GM19025 (cell line): ENCODE results near the gene NAALAD2.
"Not testable (repeated sequence)": the region's sequence is repeated elsewhere in the genome, so short reads cannot be mapped to it uniquely, and the experiment has no call there.

Experiments
- ATAC-seq: cut with Tn5 transposase; IDR thresholded peaks from one replicate; pipeline ENCODE4 v1.9.1; 2021; ENCODE audit warnings: mild to moderate bottlenecking, low read depth, moderate library complexity; ENCODE audit not compliant: unreplicated experiment

Gene NAALAD2

DNA sequence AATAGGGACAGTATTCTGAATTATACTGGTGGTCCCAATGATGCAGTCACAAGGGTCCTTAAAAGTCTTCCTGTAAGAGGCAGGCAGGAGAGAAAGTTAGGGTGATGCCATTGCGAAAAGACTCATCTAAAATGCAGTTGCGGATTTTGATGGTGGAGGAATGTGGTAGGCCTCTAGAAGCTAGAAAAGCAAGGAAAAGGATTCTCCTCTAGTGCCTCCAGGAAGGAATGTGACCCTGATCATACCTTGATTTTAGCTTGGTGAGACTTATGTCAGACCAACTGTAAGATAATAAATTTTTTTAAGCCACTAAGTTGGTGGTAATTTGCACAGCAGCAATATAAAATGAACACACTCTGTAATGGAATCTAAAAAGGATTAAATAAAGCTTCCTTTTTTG lies 54.5 kb downstream of the NAALAD2 start:
- no peak for ATAC-seq

DNA sequence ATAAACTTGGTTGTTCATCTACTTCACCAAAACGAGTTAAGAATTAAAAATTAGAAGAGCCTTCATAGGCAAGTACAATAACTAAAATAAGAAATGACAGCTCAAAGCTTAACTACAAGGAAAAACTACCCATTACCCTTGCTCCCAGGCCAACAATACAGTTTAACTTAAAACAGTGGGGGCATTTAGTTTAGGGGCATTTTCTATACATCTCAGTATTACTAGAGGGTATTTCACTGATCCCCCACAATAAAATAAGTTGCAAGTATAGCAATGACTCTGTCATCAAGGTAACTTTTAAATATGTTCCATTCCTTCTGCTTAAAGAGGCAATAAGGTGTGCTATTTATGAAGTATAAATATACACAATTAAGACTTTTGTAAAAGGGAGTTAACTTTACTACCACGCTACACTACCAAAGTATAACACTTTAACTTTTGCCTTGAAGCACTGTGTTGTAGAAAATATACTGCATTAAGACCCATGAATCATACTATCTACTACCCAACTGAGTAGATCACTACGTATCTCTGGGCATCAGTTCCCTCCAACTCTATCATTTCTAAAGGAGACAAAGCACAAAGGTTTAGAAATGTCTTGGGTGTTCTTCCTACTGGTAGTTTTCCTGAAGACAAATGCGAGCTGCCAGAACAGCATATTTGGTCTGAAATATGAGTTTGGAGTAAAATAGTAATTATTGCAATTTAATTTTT lies 58.6 kb downstream of the NAALAD2 start:
- no peak for ATAC-seq

DNA sequence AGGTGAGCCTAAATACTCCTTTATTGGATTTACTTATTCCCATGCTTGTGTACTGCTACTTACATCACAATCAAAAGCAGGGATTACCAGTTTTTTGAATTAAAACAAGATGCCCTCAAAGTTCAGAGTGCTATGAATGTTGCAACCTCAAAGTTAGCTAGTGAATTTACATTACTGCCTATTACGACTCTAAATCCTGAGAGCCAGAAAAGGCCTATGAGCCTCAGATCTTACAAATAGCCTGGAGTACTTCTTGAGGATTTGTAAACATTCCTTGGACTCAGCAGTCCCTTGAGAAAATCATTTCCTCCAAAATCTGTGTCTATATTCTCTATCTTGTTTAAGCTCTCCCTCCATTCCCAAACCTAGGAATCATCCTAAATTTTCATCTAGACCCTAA lies 62.9 kb downstream of the NAALAD2 start:
- ATAC-seq = no peak

DNA sequence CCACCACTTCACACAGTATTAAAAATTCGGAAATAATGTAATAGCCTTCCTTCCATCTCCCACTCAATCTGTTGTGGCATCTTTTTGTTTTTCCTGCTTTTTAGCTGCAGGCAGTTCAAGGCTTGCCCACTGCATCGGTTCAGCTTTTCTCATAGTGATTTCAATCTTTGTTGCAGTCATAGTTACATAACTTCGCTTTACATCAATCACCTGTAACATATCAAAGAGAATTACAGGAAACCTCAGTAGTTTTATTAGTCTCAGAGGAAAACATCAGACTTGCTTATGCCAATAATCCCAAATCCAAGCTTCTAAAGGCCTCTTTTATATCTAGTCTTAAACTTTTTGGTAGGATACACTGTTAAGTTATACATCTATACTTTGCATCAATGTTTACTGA lies 67.9 kb downstream of the NAALAD2 start:
- no peak for ATAC-seq

DNA sequence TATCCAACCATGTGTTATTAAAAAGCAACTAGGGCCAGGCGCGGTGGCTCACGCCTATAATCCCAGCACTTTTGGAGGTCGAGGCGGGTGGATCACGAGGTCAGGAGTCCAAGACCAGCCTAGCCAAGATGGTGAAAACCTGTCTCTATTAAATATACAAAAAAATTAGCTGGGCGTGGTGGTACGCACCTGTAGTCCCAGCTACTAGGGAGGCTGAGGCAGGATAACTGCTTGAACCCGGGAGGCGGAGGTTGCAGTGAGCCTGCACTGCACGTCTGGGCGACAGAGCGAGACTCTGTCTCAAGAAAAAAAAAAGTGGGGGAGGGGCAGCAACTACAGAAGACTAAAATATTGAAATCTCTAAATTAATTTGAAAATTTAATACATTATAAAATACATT lies 69.9 kb downstream of the NAALAD2 start:
- ATAC-seq = no peak

DNA sequence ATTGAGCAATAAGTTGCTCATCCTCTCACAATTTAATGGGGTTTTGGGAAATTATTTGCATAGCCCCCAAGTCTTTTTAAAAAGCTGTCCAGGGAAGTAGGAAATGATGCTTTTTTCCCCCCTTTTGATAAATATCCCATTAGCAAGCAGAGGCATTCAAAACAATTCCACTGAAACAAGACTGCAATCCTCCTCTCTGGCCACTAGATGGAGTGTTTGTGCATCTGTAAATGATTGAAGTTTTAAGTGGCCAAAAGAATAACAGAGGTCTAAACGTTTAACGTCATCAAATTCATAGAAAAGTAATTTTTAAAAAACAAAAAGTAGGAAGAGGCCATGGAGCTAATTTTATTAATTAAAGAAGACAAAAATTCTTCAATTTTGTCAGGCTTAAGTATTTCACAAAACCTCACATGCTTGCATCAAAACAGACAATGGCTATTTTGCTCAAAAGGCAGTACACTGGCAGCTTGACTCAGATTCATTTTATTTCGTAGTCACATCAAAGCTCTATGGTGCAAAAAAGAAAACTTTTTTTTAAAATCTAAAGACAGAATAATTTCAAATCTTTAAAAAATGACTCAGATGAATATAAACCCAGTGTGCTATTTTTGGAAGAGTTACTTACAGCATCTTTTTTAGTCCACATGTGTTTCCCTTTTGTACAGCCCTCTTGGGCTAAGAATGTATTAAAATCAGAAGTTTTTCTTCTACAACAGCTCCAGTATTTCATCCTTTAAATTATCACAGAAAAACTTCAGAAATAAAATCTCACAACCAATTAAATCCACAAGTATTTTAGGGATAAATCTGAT lies 70.6 kb downstream of the NAALAD2 start:
- ATAC-seq = peak; percentile 72

DNA sequence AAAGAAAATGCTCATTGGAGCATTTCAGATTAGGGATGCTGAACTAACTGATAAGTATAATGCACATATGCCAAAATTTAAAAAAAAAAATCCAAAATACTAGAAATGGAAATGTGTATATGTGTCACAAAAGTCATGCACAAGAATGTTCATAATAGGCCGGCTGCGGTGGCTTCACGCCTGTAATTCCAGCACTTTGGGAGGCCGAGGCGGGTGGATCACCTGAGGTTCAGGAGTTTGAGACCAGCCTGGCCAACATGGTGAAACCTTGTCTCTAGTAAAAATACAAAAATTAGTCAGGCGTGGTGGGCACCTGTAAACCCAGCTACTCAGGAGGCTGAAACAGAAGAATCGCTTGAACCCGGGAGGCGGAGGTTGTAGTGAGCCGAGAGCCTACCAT lies 73.5 kb downstream of the NAALAD2 start:
- not testable (repeated sequence) for ATAC-seq

DNA sequence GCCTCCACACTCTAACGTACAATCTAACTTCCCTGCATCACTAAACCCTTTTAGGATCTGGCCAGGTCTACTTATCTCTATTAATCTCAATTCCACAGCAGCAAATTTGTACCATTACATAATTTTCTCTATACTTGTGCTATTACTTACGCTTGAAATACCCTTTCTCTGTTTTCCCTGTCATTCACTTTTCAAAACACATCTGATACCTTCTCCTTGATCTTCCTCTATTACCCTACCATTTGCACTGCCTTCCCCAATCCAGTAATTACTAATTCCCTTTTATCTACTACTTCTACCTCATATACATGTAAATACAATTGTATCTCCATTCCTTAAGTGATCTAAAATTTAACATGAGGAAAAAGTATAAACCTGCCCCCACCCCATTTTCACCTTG lies 74.4 kb downstream of the NAALAD2 start:
- ATAC-seq = no peak

DNA sequence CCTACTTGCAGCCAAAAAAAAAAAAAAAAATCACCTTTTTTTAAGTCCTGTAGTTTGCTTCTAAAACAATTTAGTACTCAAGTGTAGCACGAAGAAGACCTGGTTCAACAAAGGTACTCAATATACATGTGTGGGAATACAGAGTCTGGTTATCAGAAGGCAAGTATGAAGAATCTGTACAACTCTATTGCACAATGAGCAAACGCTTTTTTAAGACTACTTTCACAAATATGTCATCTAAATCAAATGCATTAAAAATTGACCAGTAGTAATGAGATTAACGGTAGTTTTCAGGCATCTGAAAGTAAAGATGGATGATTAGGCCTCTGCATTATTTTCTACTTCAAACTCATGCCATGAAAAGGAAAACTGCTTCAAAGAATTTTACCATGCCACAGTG lies 78.9 kb downstream of the NAALAD2 start:
- no peak for ATAC-seq

DNA sequence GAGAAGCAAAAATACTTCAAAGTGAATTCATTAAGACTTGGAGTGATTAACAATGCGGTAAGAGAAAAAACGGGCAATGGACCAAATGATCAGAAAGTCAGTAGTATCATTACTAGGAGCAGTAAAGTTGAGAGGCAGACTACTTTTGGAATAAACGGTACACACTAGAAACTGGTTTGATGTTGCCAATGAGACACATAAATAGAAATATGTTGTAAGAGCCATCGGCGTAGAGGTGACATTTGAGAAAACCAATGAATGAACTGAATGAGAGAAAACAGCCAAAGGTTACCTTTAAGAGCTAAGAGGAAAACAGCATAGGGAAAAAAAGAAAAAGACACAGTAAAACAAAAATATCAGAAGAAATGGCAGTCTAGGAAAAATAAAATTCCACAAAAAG lies 82.1 kb downstream of the NAALAD2 start:
- no peak for ATAC-seq

DNA sequence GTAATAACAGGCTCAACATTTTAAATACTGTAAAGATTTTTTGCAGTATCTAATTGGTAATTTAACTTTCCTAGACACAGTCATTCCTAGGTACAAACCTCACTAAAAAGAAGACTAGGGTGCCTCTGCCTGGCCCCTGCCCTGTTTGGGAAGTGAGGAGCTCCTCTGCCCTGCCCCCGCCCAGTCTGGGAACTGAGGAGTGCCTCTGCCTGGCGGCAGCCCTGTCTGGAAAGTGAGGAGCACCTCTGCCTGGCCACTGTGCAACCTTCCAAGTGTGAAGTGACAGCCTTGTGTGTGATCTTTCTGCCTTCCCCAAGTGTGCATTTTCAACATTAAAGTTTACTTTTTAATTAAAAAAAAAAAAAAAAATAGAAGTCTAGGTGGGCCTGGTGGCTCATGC lies 84.1 kb downstream of the NAALAD2 start:
- no peak for ATAC-seq

DNA sequence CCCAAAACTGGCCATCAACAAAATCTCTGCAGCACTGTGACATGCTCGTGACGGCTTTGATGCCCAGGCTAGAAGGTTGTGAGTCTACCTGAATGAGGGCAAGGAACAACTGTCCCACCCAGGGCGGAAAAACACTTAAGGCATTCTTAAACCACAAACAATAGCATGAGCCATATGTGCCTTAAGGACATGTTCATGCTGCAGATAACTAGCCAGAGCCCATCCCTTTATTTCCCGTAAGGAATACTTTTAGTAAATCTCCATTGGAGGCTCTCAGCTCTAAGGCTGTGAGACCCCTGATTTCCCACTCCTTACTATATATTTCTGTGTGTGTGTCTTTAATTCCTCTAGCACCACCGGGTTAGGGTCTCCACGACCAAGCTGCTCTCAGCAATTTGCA lies 85.0 kb downstream of the NAALAD2 start:
- ATAC-seq = no peak

DNA sequence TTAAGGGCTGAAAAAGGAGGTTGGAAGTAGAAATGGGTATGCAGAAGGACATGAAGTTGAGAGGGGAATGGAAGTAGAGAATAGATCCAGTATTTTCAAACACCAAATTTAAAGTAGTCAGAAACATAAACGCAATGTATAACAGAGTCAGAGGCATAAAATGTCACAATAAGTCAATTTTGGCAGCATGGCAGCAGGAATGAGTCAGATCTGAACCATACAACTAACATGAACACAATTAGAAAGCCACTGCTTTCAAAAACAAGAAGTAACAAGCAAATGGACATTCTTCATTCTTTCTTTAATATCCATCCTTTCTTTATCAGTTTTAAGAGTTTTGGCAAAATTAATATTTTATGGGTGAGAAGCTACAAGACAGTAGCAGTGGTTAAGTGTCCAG lies 85.9 kb downstream of the NAALAD2 start:
- no peak for ATAC-seq

DNA sequence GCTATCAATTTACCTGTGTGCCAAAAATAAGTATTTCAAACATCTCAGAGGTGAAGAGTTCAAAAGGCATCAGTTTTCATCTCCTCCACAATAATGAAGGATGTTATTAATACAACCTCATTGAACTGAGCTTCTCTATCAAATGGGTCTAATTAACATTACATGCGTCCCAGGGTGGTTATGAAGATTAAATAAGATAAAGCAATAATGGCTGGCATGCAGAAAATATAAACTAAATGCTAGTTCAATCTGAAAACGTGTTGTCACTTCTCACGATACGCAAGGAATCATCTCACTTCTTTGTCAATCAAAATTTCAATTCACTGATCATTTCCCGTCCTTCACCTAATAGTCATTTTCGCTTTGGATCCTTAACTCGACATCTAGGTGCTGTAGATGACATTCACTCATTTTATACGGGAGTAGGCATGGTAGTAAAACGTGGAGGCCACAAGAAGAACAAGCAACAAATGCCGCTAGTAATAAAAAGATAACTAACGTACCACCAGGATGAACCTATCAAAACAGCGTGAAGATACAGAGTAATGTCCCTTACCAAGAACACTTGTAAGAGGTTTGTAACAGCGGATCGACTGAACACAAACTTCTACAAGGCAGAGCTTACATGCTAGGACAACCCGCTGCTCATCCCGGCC lies 87.5 kb downstream of the NAALAD2 start:
- no peak for ATAC-seq

DNA sequence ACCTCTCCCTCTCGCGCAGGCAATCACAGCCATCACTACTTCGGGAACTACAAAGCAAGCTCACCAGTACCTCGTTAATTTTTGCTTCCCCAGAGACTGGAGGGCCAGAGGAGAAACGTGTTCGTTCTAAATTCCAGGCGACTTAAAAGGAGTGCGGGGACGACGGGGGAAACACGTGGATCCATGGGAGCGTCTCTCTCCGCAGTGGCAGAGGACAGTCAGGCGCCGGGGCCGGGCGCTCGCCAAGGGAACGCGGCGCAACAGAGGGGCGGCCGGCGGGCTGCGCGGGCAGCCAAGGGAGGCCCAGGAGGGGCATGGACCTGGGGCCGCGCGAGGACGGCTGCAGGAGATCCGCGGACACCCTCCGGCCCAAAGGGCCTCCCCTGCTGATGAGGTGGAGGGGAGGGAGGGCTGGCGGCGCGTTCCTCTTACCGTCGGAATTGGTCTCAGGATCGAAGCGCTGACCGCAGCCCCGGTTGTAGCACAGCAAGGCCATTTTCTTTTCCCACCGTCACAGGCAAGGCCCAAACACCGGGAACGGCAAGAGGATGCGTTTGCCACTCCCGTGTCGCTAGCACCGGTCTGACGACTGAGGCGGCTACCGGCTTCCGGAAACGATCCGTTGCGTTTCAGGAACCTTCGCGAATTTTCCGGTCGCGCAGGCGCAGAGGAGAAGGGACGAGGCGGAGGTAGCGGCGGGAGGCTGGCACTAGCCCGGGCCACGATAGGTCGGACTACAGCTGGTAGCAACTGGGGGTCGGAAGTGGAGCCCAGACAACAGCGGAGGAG lies 88.2 kb downstream of the NAALAD2 start, which contains the start of gene CHORDC1:
Gene CHORDC1 (minus strand): TSS at position 591 of the 789 bp plus-strand sequence. CDS start 95 bp downstream, at position 496.
- ATAC-seq = peak; percentile 91

DNA sequence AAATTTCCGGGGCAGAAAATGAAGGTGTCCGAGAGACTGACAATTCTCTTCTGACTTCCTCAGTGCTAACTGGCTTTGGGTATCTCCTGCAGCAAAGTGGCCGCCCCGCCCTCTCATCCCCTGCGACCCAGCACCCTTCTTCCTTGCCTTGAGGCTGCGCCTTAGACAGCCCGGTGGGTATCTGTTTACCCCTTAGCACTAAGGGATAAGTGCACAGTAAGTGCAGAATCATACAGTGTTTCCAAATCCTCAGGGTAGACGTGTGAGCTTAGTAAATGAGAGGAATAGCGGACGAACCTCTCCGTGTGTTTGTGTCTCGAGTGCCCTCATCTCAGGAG lies 88.8 kb downstream of the NAALAD2 start:
- ATAC-seq = peak; percentile 38

DNA sequence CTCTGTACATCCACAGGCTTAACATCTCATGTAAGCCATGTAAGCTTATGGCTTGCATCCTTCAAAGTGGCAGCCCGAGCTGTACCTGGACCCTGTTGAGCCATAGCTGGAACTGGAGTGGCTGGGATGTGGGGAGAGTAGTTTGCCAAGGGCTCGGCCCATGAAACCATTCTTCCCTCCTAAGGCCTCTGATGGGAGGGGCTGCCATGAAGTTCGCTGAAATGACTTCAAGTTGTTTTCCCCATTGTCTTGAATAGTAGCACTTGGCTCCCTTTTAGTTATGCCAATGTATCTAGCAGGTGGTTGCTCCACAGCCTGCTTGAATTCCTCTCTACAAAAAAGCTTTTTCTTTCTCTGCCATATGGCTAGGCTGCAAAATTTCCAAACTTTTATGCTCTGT lies 93.6 kb downstream of the NAALAD2 start:
- ATAC-seq = no peak

DNA sequence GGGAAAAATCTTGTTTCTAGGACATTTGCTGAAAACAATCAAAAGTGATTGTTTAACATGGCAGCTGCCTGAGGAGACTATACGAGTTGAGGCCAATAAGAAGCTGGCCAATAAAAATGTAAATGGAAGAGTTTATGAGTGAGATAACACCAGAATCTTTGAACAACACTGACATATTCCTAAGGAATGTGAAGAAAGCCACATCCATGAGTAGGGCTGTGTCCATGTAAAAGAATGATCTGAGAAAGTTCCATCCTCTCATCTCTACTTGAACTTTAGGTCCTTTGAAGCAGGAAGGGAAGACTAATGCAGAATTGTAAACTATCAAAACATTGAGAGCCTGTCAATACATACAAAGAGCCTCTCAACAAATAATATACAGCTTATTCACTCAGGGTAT lies 95.3 kb downstream of the NAALAD2 start:
- no peak for ATAC-seq

DNA sequence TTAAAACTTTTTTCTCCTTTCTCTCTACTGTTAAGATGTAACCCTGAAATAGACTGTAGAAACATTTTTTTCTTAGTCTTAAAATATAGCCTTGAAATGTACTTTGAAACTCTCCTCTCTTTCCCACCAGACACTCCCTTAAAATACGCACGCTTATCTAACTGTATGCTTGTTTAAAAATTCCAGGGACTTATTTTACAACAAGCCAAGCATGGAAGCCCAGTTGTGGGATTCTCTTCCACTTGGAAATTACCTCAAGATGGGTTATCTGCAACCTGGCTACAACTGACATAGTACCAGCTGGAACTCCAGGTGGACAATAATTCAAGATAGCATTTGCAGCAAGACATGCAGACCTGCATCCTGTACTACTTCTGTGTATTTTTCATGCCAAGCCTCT lies 100.5 kb downstream of the NAALAD2 start:
- ATAC-seq = no peak

DNA sequence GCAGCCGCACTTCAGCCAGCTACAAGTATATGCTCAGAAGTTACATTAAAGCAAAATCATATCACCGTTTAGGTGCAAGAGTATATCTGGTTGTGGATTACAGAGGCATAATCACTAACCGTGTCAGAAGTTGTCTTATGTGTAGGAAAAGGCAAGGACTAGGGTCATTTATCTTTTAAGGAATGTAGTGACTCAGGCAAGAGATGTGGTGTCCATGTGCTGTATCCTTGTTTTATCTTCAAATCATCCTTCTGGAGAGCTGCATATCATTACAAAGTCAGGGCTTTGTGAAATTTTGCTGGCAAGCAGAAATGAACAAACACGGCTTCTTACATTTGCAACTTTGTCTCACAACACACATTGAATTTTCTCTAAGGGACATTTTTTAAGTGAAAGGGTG lies 101.1 kb downstream of the NAALAD2 start:
- no peak for ATAC-seq

DNA sequence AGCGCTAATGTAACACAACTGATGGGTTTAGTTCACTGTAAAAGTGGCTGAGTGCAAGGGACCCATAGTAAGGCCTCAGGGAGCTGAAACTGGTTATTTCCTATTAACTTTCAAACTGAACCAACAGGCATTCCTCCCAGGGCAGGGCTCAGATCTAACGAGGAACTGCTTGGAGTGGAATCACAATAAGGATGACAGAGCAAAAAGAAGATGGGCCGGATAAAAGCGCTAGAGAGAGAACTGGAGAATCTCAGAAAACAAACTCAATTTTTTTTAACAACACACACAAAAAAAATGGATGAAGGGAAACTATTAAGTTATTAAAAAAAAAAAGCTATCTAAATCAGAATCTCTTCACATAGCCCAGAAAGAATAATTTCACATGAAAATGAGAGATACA lies 102.5 kb downstream of the NAALAD2 start:
- no peak for ATAC-seq
